Activated CD4-positive, alpha-beta T cell treated with anti-CD3 and anti-CD28 coated beads for 48 hours (primary cell): ENCODE data around the gene MAB21L3.

Experiments used
- DNase-seq: peaks from one replicate; pipeline ENCODE4 v3.0.0-alpha.2; 2020

Gene MAB21L3

DNA sequence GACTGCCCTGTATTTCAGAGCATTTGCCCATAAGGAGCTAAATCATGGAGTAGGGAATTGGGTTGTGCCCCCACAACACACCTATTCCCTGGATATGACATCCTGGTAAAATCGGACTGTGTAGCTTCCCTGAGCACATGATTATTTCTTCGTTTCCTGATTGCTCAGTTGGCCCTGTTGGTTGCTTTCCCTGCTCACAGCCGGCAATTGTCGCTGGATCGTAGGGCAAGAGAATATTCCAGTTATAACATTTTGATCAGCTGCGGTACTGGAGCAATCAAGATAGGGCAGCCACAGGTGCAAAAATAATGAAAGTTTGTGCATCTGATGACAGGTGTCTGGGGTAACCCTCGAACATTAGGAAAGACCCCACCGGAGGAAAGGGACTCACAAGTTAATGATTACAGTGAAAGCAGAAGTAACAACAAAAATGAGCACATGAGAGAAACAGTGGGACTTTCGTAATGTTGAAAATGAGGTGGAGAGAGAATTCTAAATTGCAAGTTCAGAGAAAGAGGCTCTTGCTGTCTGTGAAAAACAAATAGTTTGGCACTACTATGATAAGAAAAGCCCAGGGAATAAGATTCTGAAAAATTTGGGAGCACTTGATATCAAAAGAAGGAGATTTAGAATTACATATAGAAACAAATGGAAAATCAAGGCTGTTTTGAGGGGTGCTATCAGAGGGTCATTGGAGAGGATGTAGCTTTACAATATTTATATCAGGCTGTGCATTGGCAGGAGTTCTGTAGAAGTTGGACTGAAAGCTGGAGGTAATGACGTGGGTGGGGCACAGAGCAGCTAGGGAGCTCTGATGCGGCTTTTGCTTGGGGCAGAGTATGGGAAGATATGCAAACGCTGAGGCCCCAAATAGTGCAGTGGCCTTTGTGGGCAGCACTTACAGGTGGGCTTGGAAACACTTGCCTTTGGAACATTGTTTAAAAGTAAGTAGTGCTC is at the start of gene MAB21L3:
Gene MAB21L3 (plus strand): TSS at position 833 of the 957 bp plus-strand sequence. CDS start 1,217 bp downstream, outside the sequence.
- no peak for DNase-seq

- no peak for DNase-seq
These were observed 49.0 kb upstream of the MAB21L3 start for GRCh38 chr1:116062201-116062600.

- no peak for DNase-seq
These were observed 46.6 kb upstream of the MAB21L3 start for GRCh38 chr1:116064616-116065015.

DNA sequence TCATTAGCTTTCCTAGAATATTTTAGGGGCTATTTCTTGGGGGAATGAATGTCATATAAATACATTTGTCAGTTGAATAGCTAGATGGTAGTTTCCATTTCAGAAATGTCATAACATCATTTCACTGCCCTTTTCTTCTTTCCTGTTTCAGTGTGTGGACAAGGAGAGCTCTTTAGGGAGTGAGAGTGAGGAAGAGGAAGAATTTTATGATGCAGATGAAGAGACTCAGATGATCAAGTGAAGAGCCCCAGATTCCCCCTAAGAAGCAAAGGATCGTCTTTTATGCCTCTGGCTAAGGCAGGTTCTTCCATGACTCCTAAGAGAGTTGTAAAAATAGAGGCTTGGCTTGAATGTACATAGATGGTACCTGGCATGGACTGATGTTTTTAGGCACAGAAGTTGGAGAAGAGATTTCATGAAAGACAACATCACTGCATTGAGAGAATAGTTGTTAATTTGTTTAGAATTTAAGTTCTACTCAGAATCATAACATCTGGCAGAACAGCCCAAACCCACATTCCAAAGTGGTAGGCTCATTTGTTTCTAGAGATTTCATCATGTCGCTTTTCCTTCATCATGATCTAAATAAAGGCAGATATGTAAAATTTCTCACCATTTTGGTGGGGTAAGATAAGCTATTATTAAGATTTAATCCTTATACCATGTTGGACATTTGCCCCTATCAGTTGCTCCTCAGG is 44.2 kb upstream of the MAB21L3 start:
- no peak for DNase-seq

GRCh38 chr1:116067566-116067890 is 43.7 kb upstream of the MAB21L3 start:
- no peak for DNase-seq

DNA sequence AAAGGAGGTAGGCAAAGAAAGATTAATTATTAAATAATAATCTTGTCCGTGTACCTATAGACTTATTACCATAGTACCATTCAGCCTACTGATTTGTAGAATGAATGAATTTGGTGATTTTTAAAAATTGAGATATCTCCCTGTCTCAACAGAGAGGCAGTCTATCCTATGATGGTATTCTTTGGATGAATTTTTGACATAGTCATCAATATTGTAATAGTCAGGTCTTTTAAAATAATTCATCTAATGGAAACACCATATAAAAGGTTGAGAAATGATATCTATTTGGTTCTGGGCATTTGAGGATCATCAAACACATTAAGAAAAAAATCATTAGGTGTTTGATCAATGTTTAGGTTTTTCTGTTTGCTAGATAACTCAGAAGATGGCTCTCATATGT is 35.6 kb upstream of the MAB21L3 start:
- no peak for DNase-seq

- DNase-seq = no peak
These were observed 35.2 kb upstream of the MAB21L3 start for GRCh38 chr1:116075990-116076389.

- no peak for DNase-seq
These were observed 34.4 kb upstream of the MAB21L3 start for GRCh38 chr1:116076831-116077230.

DNA sequence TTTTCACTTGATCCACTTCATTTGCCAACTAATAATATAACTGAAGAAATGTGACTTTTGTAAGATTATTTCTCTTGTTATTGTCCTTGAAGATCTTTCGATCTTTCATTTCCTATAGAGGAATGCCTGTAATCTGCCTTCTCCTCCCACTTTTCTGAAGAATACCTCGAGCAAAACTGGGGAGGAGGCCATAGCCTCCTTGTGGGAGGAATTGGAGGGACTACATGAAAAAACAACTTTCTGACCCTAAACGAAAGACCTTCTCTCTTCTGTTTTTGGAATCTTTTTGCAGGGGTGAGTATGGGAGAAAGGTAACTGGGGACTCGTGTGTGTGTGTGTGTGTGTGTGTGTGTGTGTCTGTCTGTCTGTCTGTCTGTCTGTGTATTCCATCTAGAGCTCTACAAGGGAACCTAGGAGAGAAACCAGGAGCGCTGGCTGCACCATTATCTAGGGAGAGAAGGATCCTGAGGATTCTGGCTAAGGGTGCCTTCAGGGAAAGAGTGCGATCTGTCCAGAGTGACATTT is 32.4 kb upstream of the MAB21L3 start:
- no peak for DNase-seq

GRCh38 chr1:116087628-116088027 is 23.6 kb upstream of the MAB21L3 start:
- DNase-seq = no peak

DNA sequence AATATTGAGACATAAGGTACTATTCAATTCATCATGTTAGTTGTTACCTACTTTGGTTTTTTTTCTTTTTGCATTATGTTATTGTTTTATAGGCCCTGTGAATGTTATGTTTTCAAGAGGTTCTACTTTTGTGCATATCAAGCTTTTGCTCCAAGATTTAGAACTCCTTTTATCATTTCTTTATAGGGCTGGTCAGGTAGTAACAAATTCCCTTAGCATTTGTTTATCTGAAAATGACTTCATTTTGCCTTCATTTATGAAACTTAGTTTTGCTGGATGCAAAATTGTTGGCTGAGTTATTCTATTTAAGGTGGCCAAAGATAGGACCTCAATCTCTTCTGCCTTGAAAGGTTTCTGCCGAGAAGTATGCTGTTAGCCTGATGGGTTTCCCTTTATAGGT is 21.3 kb upstream of the MAB21L3 start:
- DNase-seq = no peak

GRCh38 chr1:116091083-116091482 is 20.1 kb upstream of the MAB21L3 start:
- no peak for DNase-seq

DNA sequence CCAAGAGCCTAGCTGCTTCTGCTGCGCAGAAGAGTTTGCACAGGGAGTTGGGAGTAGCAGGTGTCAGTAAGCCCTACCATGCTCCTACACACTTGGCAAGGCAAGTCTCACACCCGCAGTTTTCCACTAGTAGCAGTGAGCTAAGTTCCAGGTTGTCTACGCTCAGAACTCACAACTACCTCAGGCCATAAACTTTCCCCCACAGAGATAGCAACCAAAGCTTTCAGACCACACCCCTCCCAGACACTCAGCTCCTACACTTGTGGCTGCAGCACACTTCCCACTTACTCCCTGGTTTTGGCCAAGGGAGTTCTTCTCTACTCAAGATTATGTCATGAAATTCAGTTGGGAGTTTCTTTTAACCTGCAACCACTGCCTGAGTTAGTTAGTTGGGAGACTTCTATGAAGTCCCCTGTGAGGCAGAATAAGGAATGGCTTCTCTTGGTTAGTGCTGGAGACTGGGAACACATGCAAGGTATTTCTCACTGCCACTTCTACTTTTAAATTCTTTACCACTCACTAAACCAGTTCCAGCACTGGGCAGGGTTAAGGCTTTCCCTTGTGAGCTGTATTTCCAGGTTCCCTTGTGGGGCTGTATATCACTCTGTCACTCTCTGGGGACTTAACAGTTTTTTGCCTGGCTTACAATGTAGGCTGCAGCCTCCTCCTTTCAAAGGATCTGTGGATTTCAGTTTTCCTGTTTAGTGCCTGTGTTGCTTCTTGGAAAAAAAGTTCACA is 18.3 kb upstream of the MAB21L3 start:
- no peak for DNase-seq

DNA sequence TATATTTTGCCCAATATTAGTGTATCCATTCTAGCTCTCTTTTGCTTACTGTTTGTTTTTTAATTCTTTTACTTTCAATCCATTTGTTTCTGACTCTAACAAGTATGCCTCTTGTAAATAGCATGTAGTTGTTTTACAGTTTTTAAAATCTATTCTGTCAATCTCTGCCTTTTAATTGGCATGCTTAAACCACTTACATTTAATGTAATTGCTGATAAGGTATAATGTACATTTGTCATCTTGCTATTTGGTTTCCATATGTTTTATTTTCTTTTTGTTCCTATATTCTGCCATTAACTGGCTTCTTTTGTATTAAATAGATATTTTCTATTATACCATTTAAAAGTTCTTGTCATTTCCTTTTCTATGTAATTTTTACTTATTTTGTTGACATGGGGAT is 16.2 kb upstream of the MAB21L3 start:
- DNase-seq = no peak

- DNase-seq = no peak
These were observed 15.1 kb upstream of the MAB21L3 start for GRCh38 chr1:116096013-116096618.

GRCh38 chr1:116097626-116098025 is 13.6 kb upstream of the MAB21L3 start:
- DNase-seq = no peak

DNA sequence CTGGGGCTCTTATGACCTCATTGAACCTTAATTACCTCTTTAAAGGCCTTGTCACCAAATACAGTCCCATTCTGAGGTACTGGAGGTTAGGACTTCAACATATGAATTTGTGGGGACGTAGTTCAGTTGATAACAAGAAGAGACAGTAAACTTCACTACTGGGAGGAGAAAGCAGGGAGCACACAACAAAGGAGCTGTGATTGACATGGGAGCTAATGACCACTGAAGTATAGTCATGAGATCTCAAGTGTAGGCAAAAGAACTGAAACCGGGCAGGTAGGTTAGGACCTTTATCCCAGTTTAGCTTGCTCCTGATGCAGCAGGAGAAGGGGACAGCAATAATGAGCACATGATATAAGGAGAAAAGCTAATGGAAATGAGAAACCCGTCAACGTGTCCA is 11.8 kb upstream of the MAB21L3 start:
- no peak for DNase-seq

DNA sequence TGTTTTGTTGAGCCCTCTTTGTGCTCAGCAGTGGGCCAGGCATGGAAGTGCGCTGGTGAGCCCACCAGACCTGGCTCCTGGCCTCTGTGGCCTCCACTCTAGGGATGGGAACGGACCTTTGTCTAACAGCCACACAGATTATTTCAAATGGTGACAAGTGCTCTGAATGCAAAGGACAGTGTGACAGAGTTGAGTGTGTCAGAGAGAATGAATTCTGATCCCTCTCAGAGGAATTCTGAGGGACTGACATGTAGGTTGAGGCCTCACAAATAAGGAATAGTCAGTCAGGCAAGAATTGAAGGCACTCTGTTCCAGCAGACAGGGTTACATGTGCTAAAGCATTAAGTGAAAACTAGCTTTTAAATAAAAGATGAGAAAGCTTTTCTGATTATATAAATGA is 11.3 kb upstream of the MAB21L3 start:
- DNase-seq = no peak

GRCh38 chr1:116104667-116105066 is 6.5 kb upstream of the MAB21L3 start:
- DNase-seq = no peak

- no peak for DNase-seq
These were observed 5.2 kb upstream of the MAB21L3 start for GRCh38 chr1:116105996-116106395.

DNA sequence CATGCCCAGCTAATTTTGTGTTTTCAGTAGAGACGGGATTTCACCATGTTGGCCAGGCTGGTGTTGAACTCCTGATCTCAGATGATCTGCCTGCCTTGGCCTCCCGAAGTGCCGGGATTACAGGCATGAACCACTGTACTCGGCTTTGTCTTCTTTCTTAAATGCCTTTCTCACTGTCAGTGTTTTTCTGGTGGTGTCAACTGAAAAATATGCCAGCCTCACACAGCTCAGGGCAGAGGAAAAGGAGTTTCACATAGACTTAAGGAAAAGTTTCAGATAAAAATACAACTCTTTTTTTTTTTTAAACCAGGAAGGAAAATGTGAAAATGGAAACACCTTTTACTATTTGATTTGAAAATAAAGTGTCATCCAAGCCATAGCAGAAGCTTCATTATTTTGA is 4.6 kb upstream of the MAB21L3 start:
- DNase-seq = no peak

DNA sequence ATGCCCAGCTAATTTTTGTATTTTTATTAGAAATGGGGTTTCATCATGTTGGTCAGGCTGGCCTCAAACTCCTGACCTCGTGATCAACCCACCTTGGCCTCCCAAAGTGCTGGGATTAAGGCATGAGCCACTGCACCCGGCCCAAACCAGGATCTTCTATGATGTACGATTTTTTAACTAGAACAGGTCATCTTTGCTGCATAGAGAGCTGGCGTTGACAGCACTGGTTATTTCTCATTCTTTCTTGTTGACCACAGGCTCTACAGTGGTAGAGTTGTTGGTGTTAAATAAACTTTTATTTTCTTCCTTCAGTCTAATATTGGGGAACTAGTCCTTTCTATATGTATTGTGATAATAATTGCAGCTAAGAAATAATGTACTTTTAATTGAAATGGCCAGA is 3.8 kb upstream of the MAB21L3 start:
- no peak for DNase-seq

GRCh38 chr1:116111524-116112021 is 374 bp downstream of the MAB21L3 start:
- no peak for DNase-seq
